Stimulated activated CD4-positive, alpha-beta T cell treated with anti-CD3 and anti-CD28 coated beads, Interleukin-4, amount 100 ng/mL, for 48 hours (primary cell): ENCODE results near the gene ACACA.

Experiments
- DNase-seq, 2 donors: peaks; one replicate each; pipeline ENCODE4 v3.0.0-alpha.2; 2020; ENCODE audit warnings: low read depth in 2 of 2

ACACA gene

DNA sequence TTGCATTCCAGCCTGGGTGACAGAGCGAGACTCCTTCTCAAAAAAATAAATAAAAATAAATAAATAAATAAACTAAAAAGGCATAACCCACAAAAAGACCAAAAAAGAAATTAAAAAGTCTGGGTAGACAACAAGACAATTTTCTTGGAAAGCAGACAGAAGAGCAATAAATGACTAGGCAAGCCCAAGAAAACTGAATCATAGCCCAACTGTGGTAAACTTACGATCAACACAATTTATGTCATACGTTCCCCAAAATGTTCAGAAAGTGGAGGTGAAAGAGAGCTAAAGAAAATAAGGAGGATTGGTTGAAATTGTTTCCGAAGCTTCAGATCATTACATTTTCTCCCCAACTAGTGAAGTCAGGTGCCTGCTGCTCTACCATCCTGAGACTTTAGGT, 62.1 kb downstream of the ACACA start:
- no peak for DNase-seq

DNA sequence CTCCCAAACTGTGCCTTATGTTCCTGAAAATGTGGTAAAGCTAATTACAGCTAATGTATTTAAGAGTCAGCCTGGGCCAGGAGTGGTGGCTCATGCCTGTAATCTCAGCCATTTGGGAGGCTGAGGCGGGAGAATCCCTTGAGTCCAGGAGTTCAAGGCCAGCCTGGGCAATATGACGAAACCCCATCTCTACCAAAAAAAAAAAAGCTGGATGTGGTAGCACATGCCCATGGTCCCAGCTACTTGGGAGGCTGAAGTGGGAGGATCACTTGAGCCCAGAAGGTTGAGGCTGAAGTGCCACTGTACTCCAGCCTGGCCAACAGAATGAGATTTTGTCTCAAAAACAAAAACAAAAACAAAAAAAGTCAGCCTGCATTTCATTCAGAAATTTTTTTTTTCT, 64.0 kb downstream of the ACACA start:
- no peak for DNase-seq

DNA sequence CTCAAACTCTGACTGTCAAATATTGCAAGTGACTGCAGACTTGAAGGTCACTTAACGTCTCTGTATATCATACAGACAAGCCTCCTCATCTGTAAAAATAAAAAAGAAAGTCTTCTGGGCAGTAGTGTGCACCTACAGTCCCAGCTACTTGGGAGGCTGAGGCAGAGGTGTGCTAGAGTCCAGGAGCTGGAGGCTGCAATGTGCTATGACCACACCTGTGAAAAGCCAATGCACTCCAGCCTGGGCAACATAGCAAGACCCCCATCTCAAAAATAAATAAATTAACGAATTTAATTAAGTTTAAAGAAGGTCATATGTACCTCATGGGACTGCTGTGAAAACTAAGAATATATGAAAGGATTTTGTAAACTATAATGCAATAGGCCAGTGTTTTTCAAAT, 65.8 kb downstream of the ACACA start:
- DNase-seq, result no peak

DNA sequence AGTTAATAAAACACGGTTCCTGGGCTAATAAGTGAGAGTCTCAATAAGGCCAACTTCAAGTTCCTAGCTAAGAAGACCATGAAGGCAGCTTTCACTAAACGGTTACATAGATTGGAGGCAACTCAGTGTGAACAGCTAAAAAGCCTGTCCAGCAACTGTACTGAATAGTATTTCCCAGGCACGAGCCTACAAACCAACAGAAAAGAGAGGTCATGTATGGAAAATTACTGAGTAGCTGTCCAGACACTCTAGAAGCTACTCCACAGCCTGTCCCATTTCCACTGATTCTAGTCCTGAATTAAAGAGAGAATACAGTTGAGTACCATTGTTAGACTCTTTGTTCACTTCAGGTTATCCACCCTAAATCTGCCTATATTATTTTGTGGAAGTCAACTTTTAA, 67.3 kb downstream of the ACACA start:
- DNase-seq, result no peak

DNA sequence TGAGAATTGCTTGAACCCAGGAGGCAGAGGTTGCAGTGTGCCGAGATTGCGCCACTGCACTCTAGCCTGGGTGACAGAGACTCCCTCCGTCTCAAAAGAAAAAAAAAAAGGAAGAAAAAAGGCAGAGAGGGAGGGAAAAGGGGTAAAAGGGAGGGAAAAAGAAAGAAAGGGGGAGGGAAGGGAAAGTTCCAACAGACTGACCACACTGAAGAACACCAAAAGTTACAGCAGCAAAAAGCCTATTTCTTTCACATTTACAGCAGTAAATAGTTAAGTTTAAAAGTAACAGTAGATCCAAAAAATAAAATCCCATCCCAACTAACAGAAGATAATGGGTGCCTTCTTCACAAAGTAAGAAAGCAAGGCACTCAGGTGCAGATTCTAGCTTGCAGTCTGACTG, 67.8 kb downstream of the ACACA start:
- no peak for DNase-seq

- DNase-seq, result no peak
Measured at GRCh38 chr17:37327341-37328090, 79.1 kb downstream of the ACACA start.

- DNase-seq, result no peak
Measured at GRCh38 chr17:37322826-37323561, 83.6 kb downstream of the ACACA start.

DNA sequence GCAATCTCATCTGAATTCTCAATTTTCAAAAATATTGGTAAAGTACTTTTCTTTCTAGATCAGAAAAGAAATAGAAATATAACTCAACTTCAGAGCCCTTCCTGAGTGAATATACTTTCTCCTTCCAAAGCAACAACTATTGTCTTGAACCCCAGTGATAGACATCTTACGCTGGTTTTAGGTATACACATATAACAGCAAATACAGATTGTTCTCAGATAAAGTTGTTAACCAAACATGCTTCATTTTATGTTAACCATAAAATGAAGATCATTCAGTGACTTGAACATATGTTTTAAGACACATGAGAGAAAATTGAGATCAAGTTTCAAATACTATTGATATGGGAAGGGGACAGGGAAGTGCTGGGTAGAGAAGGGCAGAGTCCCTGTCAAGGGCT, 84.5 kb downstream of the ACACA start:
- DNase-seq, result no peak

GRCh38 chr17:37318931-37319594, 87.6 kb downstream of the ACACA start:
- no peak for DNase-seq

GRCh38 chr17:37317867-37318266, 88.8 kb downstream of the ACACA start:
- no peak for DNase-seq

- no peak for DNase-seq
Measured at GRCh38 chr17:37315601-37316000, 91.0 kb downstream of the ACACA start.

- no peak for DNase-seq
Measured at GRCh38 chr17:37312137-37312923, 94.3 kb downstream of the ACACA start.

DNA sequence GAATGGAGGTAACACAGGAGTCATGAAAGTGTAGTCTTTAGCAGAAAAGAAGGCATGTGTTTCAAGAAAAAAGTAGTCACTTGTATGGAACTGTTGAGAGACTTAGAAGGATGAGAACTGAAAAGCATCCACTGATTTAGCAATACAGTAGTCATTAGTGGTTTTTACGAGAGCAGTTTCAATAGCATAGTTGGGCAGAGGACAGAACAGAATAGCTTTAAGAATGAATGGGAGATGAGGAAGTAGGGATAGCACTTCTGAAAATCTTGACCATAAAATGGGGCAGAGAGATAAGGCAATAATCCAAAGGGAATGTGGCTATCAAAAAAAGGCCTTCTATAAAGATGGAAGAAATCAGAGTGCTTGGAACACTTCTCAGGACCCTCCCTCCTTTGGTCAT, 95.7 kb downstream of the ACACA start:
- DNase-seq, result no peak

GRCh38 chr17:37309051-37309450, 97.6 kb downstream of the ACACA start:
- DNase-seq, result no peak

GRCh38 chr17:37305406-37305905, 101.2 kb downstream of the ACACA start:
- DNase-seq, result no peak

DNA sequence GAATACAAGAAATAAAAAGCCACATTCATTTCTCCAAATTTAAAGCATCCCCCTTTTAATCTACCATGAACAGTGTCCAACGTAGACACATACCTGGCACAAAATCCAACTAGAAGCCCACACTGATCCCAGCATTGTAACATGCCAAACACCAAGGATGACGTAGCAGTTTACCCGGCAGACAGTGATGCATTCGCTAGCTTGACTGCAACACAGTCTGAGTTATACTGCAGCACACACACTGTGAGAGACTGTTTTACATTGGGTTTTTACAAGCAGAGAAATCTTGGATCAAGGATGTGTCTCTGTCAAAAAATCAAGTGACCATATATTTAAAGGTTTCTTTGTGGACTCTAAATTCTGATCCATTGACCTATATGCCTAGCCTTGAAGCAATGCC, 105.3 kb downstream of the ACACA start:
- DNase-seq, result no peak

DNA sequence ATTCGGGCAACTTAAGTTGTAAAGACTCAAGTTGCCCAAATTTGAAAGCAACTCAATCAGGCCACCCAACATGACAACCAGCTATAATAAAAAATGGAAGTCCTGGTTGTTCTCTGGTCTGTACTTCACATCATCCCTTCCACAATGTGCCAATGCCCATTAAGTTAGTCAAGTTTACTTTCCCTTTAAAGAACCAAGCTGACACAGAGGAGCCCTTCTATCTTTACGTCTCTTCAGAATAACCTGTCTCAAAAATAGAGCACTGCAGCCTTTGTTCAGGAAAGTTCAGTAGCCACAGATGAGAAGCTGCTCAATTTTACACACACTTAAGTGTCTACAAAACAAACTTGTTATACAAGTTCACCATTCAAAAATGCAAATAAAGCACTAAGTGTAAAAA, 106.0 kb downstream of the ACACA start:
- DNase-seq, result no peak

- no peak for DNase-seq
Measured at GRCh38 chr17:37299257-37299980, 107.2 kb downstream of the ACACA start.

DNA sequence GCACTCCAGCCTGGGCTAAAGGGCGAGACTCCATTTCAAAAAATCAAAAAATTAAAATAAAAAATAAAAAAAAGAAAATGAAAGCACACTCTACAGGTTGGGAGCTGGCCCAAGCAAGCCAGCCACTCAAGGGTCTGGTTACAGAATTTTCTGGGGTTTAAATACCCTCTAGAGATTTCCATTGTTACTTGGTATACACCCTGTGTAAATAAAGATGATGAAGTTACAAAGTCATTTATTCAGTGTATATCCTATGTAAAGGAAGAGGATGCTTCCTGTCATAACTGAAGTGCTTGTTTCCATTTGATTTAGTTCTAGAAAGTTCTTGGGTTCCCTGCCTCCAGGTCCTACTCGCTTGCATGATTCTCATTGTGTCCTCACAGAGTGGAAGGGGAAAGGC, 110.7 kb downstream of the ACACA start:
- DNase-seq, result no peak

DNA sequence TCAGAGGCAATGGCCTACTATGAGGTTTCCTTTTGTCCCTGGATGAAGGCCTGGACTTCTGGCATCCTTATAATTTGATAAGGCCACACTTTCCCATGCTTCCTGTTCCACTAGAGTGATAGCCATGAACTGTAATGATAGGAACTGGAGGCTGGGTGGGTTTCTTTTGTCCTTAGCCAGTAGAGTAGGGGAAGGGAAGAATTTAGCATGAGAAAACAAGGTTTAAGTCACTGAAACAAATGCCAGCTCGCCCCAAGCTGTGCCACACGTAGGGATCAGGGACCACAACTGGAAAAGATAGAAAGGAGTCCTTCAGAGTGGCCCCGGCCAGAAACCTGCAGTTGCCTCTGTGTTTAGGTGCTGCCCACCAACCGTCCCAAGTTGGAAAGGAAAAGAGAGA, 111.7 kb downstream of the ACACA start:
- DNase-seq, result no peak

- DNase-seq, result no peak
Measured at GRCh38 chr17:37293770-37294169, 112.9 kb downstream of the ACACA start.
